Measurements from ENCODE around the gene PBLD.

Gene PBLD

DNA sequence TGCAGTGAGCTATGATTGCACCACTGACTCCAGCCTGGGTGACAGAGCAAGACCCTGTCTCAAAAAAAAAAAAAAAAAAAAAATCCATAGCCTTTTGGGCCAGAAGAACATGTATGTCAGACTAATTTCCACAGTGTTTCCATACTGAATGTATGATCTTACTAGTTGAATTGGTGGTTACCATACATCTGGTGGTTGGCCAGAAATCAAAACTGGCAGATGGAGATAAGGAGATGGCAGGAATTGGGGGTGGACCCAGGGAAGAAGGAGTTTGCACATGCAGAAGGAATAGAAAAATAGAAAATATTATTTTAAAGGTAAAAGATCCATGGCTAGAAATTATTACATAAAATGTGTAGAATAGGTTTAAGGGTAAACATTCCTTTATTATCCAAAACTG lies 97.1 kb downstream of the PBLD start:
- DNase-seq (ENCODE audit: low read depth), result no peak
- no peak for TF ChIP-seq CTCF (IDR thresholded peaks at IDR 0.05; ENCODE audit: low read depth, low read length)
- TF ChIP-seq MYC (IDR thresholded peaks at IDR 0.05; ENCODE audit: low read depth, low read length), result no peak
- TF ChIP-seq, protein P1, sequence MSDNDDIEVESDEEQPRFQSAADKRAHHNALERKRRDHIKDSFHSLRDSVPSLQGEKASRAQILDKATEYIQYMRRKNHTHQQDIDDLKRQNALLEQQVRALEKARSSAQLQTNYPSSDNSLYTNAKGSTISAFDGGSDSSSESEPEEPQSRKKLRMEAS (IDR thresholded peaks at IDR 0.05; ENCODE audit: low read depth, low read length), result no peak
- no peak for TF ChIP-seq POLR2A (IDR thresholded peaks at IDR 0.05; ENCODE audit: extremely low read depth, insufficient read length)
- H3K4me3 ChIP-seq (ENCODE audit: low read depth, low read length), result no peak overlapping the region

DNA sequence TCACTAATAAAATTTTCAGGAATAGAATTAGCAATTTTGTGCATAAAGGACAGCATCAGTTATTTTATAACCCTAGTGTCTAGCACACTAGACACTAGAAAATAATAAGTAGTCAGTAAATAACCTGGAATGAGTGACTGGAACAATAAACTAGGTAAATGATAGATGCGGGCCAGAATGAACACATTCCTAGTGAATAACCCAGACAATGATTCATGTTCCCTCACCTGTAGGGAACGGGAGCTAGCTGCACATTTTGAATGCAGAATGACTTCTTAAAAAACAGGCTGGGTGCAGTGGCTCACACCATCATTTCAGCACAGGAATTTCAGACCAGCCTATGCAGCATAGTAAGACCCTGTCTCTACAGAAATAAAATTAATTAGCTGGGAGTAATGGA lies 97.6 kb downstream of the PBLD start:
- no peak for TF ChIP-seq CTCF (IDR thresholded peaks at IDR 0.05; ENCODE audit: low read depth, low read length)
- TF ChIP-seq, protein P1 (IDR thresholded peaks at IDR 0.05; ENCODE audit: low read depth, low read length), result no peak
- TF ChIP-seq POLR2A (IDR thresholded peaks at IDR 0.05; ENCODE audit: extremely low read depth, insufficient read length), result no peak
- no peak for TF ChIP-seq MYC (IDR thresholded peaks at IDR 0.05; ENCODE audit: low read depth, low read length)
- H3K4me3 ChIP-seq (ENCODE audit: low read depth, low read length), result no peak overlapping the region
- DNase-seq (ENCODE audit: low read depth), result no peak

DNA sequence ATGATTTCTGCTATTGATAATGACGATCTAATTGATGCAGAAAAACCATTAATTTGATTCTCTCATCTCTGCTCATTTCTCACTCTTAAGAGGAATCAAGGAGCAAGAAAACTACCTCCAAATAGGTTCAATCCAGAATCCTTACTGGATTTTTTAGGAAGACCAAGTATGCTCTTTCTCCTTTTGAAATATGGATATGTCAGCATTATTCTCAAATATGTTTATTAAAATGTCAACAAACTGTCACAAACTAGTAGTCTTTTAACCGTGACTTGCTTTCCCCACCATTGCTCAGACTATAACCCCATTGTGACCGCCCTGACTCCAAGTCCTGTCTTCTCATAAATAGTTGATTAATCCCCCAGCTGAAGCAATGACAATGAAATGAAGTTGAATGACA lies 99.7 kb downstream of the PBLD start:
- no peak overlapping the region for H3K4me3 ChIP-seq (ENCODE audit: low read depth, low read length)
- DNase-seq (ENCODE audit: low read depth), result no peak
- TF ChIP-seq POLR2A (IDR thresholded peaks at IDR 0.05; ENCODE audit: extremely low read depth, insufficient read length) (no peak), CTCF (IDR thresholded peaks at IDR 0.05; ENCODE audit: low read depth, low read length) (no peak), MYC (IDR thresholded peaks at IDR 0.05; ENCODE audit: low read depth, low read length) (no peak)

Data from NB4 (cell line).